H54 (cell line): ENCODE results near the gene SYNM.

Source experiments
- DNase-seq: peaks from one replicate; pipeline ENCODE4 v3.0.0; 2011; ENCODE audit warnings: low spot score, mixed read lengths; ENCODE audit not compliant: insufficient read length
- FAIRE-seq: peaks from 3 replicates; lab custom pipeline; 2011; peaks lifted over from hg19 to GRCh38; lab: Jason Lieb, UNC
- POLR2A ChIP-seq: IDR thresholded peaks from 2 replicates; pipeline ENCODE4 v1.6.1; 2011; ENCODE audit warnings: low read depth, mild to moderate bottlenecking, low read length

Gene SYNM

GRCh38 chr15:99176757-99177156, 71.9 kb downstream of the SYNM start:
- FAIRE-seq (no peak), DNase-seq (no peak)
- TF ChIP-seq POLR2A = no peak

GRCh38 chr15:99177679-99178078, 72.8 kb downstream of the SYNM start:
- no peak for DNase-seq
- FAIRE-seq = no peak
- no peak for TF ChIP-seq POLR2A

- TF ChIP-seq POLR2A = no peak
- DNase-seq = no peak
- FAIRE-seq = no peak
These were observed 75.4 kb downstream of the SYNM start for GRCh38 chr15:99180086-99180963.

GRCh38 chr15:99180964-99181306, 76.1 kb downstream of the SYNM start:
- FAIRE-seq (no peak), DNase-seq (no peak)

GRCh38 chr15:99181545-99181971, 76.7 kb downstream of the SYNM start:
- DNase-seq = no peak

More at GRCh38 chr15:99180964-99181306, 76.1 kb downstream of the SYNM start:
- TF ChIP-seq POLR2A = no peak

GRCh38 chr15:99182791-99183190, 77.9 kb downstream of the SYNM start:
- FAIRE-seq (no peak), DNase-seq (no peak)
- TF ChIP-seq POLR2A = no peak

More at GRCh38 chr15:99181545-99181971, 76.7 kb downstream of the SYNM start:
- no peak for TF ChIP-seq POLR2A
- no peak for FAIRE-seq
